HL-60 (cell line): ENCODE measurements around the gene MUSTN1.

Experiments
- DNase-seq, 2 experiments: peaks; one replicate each; pipeline ENCODE4 v3.0.0-alpha.2; 2010 to 2020; ENCODE audit warnings: low read depth in 1 of 2, low spot score in 1 of 2
- H3K27ac ChIP-seq: fragments of 250-450 bp; sonication (Bioruptor Pico); replicated peaks from 2 replicates; pipeline ENCODE4 v1.5.1; 2020; ENCODE audit warnings: mild to moderate bottlenecking, moderate library complexity
- H3K27me3 ChIP-seq: fragments of 250-450 bp; sonication (Bioruptor Pico); 2 replicates; pipeline ENCODE4 v1.5.1; 2021; ENCODE audit warnings: mild to moderate bottlenecking, moderate library complexity; ENCODE audit not compliant: insufficient read depth, poor library complexity, severe bottlenecking
- H3K4me3 ChIP-seq: replicated peaks from 2 replicates; pipeline ENCODE4 v1.5.1; 2011; ENCODE audit warnings: mild to moderate bottlenecking, control low read depth, low read length; ENCODE audit not compliant: insufficient read depth
- GABPA ChIP-seq: IDR thresholded peaks from 2 replicates; pipeline ENCODE4 v1.6.1; 2012; ENCODE audit warnings: low read depth
- POLR2AphosphoS5 ChIP-seq: IDR thresholded peaks from 2 replicates; pipeline ENCODE4 v1.6.1; 2012; ENCODE audit warnings: low read depth
- REST ChIP-seq: IDR thresholded peaks from 2 replicates; pipeline ENCODE4 v1.6.1; 2012; ENCODE audit warnings: low read depth; ENCODE audit not compliant: insufficient replicate concordance
- SPI1 ChIP-seq: IDR thresholded peaks from 2 replicates; pipeline ENCODE4 v1.6.1; 2012; ENCODE audit warnings: low read depth, mild to moderate bottlenecking, borderline replicate concordance
- TF ChIP-seq, protein P1 (sequence below): IDR thresholded peaks from one replicate; pipeline ENCODE4 v1.5.1; 2011; ENCODE audit warnings: low read length, control low read depth, inconsistent platforms; ENCODE audit not compliant: insufficient read depth

The MUSTN1 gene

DNA sequence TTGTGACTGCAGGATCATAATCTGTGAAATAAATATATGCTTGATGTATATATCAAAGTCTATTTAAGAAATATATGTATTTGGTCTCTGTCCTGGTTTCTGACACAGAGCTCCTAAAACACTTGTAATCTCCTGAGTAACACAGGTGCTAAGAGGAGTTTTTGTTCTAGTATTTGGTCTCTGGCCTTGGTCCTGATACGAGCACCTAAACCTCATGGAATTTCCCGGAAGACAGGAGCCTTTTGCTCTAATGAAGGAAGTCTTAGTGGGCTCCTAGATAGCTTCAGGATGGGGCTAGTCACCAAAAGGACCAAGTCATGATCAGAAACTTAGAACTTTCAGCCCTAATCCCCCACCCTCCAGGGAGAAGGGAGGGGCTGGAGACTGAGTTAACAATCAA, 19.2 kb upstream of the MUSTN1 start:
- DNase-seq: no peak
- no peak overlapping the region for H3K4me3 ChIP-seq
- H3K27me3 ChIP-seq: no peaks in the 10 kb centered on the region
- H3K27ac ChIP-seq: no peak overlapping the region
- TF ChIP-seq REST (peak; percentile 87), POLR2AphosphoS5 (no peak)

- Histone ChIP-seq H3K27ac (no peak overlapping the region), H3K4me3 (no peak overlapping the region), H3K27me3 (no peaks in the 10 kb centered on the region)
- TF ChIP-seq GABPA (no peak), POLR2AphosphoS5 (no peak), SPI1 (no peak), REST (no peak)
- TF ChIP-seq, protein P1, sequence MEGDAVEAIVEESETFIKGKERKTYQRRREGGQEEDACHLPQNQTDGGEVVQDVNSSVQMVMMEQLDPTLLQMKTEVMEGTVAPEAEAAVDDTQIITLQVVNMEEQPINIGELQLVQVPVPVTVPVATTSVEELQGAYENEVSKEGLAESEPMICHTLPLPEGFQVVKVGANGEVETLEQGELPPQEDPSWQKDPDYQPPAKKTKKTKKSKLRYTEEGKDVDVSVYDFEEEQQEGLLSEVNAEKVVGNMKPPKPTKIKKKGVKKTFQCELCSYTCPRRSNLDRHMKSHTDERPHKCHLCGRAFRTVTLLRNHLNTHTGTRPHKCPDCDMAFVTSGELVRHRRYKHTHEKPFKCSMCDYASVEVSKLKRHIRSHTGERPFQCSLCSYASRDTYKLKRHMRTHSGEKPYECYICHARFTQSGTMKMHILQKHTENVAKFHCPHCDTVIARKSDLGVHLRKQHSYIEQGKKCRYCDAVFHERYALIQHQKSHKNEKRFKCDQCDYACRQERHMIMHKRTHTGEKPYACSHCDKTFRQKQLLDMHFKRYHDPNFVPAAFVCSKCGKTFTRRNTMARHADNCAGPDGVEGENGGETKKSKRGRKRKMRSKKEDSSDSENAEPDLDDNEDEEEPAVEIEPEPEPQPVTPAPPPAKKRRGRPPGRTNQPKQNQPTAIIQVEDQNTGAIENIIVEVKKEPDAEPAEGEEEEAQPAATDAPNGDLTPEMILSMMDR: no peak
- DNase-seq: no peak
Measured at GRCh38 chr3:52852419-52852818, 17.6 kb upstream of the MUSTN1 start.

GRCh38 chr3:52851348-52851747, 16.5 kb upstream of the MUSTN1 start:
- TF ChIP-seq REST (no peak), POLR2AphosphoS5 (no peak), SPI1 (no peak)
- TF ChIP-seq, protein P1: peak; percentile 72
- DNase-seq: peak in 1 of 2 experiments; percentile 59
- H3K27me3 ChIP-seq: no peaks in the 10 kb centered on the region
- no peak overlapping the region for H3K27ac ChIP-seq
- H3K4me3 ChIP-seq: no peak overlapping the region

- Histone ChIP-seq H3K4me3 (no peak overlapping the region), H3K27me3 (no peaks in the 10 kb centered on the region), H3K27ac (no peak overlapping the region)
- TF ChIP-seq REST (no peak), GABPA (no peak), SPI1 (no peak), POLR2AphosphoS5 (no peak)
- TF ChIP-seq, protein P1: no peak
- no peak for DNase-seq
Measured at GRCh38 chr3:52849656-52850055, 14.8 kb upstream of the MUSTN1 start.
